ENCODE data around the gene QRICH2. TPM values are rescaled to one million over a fixed set of nuclear protein-coding genes. Genes with fewer than 3 reads are reported as not detected.
"Not testable (repeated sequence)": the region's sequence is repeated elsewhere in the genome, so short reads cannot be mapped to it uniquely, and the experiment has no call there.

The QRICH2 gene
- total RNA-seq, 4 donors from 2014 or later: 2.3 to 3.1 (median 2.7) TPM

- no peak overlapping the region for H3K4me3 ChIP-seq
- peaks cover 63% of the 10 kb centered on the region for H3K36me3 ChIP-seq
- H3K27me3 ChIP-seq: no peaks in the 10 kb centered on the region
- TF ChIP-seq CTCF (IDR thresholded peaks at IDR 0.05) (no peak), EP300 (IDR thresholded peaks at IDR 0.05) (no peak), POLR2A (IDR thresholded peaks at IDR 0.05) (no peak), POLR2AphosphoS5 (IDR thresholded peaks at IDR 0.05) (no peak)
- no peaks in the 10 kb centered on the region for H3K9me3 ChIP-seq
- WGBS: 92% methylated on average over 4 of the region's 4 CpGs
- H3K4me1 ChIP-seq: no peaks in the 10 kb centered on the region
- no peak overlapping the region for H3K27ac ChIP-seq
- no peak for DNase-seq (ENCODE audit: low spot score in 2 of 2)
Measured at GRCh38 chr17:76309461-76309860, 1.4 kb upstream of the QRICH2 start.

DNA sequence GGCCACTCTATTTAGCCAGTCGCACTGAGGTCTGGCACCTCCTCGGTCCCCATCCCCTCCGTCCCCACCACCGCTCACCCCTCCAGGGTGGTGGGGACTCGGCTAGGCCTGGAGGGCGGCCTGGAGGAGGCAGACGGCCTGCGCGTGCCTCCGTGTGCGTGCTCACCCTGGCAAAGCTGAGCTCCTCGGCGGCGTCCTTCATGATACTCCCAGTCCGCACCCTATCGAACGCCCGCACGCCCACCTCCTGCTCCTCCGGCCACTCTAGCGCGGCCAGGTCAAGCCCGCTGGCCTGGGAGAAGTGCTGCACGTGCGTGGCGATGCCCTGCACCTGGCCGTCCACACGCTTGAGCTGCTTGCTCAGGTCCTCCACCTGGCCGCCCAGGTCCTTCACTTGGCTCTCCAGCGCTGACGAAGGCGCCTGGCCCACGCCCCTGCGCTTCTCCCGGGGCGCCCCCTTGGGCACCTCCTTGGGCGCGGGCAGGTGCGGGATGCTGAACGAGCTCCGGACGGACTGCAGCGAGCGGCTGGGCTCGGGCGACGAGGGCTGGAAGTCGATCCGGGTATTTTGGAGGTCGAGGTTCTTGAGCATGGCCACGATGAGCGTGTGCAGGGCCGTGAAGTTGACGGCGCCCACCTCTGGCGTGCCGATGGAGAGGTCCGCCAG lies 644 bp downstream of the QRICH2 start:
- Histone ChIP-seq H3K4me1 (no peaks in the 10 kb centered on the region), H3K27me3 (no peaks in the 10 kb centered on the region), H3K4me3 (no peak overlapping the region), H3K36me3 (peaks cover 43% of the 10 kb centered on the region), H3K27ac (no peak overlapping the region), H3K9me3 (no peaks in the 10 kb centered on the region)
- no peak for DNase-seq (ENCODE audit: low spot score in 2 of 2)
- 98% methylated on average over 28 of the region's 58 CpGs for WGBS
- TF ChIP-seq EP300 (IDR thresholded peaks at IDR 0.05) (no peak), POLR2A (IDR thresholded peaks at IDR 0.05) (no peak)

- not testable (repeated sequence) for H3K27ac ChIP-seq; H3K4me3 ChIP-seq; H3K4me1 ChIP-seq; H3K27me3 ChIP-seq; H3K9me3 ChIP-seq; DNase-seq (ENCODE audit: low spot score in 2 of 2)
- H3K36me3 ChIP-seq: peaks cover 19% of the 10 kb centered on the region
- 78% methylated on average over 3 of the region's 3 CpGs for WGBS
Measured at GRCh38 chr17:76305135-76305454, 3.0 kb downstream of the QRICH2 start.

DNA sequence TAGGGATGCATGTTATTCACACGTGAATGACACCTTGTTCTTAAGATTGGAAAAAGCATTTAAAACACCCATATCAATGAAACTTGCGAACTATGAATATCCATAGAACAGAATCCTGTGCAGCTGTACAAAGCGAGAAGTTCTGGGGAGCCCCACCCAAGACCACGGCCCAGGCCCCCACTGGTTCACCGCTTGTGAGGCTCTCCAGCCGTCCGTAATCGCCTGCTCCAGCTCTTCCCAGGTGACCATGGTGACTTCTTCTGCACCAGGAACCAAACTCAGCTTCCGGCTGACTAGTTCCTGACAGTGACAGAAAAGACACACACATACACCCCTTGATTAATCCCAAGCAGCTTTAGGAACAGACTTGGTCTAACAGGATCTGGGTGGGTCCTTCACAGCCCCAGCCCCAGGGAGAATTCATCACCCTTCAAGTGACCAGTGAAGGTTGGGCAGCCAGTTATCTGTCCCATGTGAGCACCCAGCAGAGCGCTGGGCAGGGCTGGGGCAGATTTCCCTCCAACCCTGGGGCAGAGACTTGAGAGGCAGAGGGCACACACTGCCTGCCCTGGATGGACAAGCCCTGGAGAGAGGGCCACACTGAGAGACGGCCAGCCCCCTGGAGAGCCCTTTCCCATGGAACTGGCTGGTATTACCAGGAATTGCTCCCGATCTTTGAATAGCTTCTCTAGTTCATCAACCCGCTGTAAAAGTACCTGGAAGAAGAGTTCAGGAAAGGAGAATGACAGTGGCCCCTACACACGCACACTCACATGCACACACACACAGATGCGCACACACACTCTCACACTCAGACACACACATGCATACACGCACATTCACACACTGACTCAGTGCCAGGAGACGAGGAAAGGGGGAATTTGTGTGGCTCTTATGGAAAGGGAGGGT lies 3.6 kb downstream of the QRICH2 start:
- Histone ChIP-seq H3K27ac (no peak overlapping the region), H3K4me1 (no peaks in the 10 kb centered on the region), H3K27me3 (no peaks in the 10 kb centered on the region), H3K9me3 (no peaks in the 10 kb centered on the region), H3K4me3 (no peak overlapping the region), H3K36me3 (peaks cover 13% of the 10 kb centered on the region)
- no peak for TF ChIP-seq CTCF (IDR thresholded peaks at IDR 0.05)
- no peak for TF ChIP-seq POLR2AphosphoS5 (IDR thresholded peaks at IDR 0.05)
- TF ChIP-seq EP300 (IDR thresholded peaks at IDR 0.05): no peak
- TF ChIP-seq POLR2A (IDR thresholded peaks at IDR 0.05): no peak
- no peak for DNase-seq (ENCODE audit: low spot score in 2 of 2)
- 89% methylated on average over 17 of the region's 17 CpGs for WGBS

DNA sequence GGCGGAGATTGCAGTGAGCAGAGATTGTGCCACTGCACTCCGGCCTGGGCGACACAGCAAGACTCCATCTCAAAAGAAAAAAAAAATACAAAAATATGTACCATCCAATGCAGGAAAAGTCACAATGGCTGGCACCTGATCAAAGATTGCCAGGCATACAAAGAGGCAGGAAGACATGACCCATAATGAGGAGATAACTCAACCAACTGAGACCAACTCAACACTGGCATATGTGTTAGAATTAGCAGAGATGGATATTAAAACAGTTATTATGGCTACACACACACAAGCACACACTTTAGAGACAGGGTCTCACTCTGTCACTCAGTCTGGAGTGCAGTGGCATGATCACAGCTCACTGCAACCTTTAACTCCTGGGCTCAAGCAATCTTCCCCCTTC lies 10.6 kb downstream of the QRICH2 start:
- Histone ChIP-seq H3K9me3 (no peaks in the 10 kb centered on the region), H3K4me3 (no peak overlapping the region), H3K4me1 (no peaks in the 10 kb centered on the region), H3K27ac (no peak overlapping the region), H3K27me3 (no peaks in the 10 kb centered on the region), H3K36me3 (no peaks in the 10 kb centered on the region)
- no peak for DNase-seq (ENCODE audit: low spot score in 2 of 2)
- 69% methylated on average over 3 of the region's 3 CpGs for WGBS
- TF ChIP-seq EP300 (IDR thresholded peaks at IDR 0.05): no peak
- no peak for TF ChIP-seq CTCF (IDR thresholded peaks at IDR 0.05)
- TF ChIP-seq POLR2A (IDR thresholded peaks at IDR 0.05): no peak
- no peak for TF ChIP-seq POLR2AphosphoS5 (IDR thresholded peaks at IDR 0.05)

DNA sequence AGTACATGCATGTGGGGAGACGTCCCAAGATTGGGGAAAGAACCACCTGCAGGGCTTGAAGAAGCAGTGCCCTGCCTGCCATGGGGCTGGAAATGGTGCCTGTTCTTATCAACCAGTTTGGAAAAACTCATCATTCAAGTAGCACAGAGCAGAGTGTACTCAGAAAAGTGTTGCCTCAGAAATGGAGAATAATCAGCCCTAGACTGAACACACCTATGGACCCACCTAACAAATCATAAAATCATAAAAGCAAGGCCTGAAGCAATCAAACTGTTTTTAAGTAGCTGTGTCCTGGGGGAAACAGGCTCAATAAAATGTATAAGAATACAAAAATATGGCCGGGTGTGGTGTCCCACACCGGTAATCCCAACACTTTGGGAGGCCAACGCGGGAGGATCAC lies 11.2 kb downstream of the QRICH2 start:
- no peak for TF ChIP-seq POLR2AphosphoS5 (IDR thresholded peaks at IDR 0.05)
- TF ChIP-seq CTCF (IDR thresholded peaks at IDR 0.05): no peak
- no peak overlapping the region for H3K4me3 ChIP-seq
- H3K9me3 ChIP-seq: no peaks in the 10 kb centered on the region
- no peak overlapping the region for H3K27ac ChIP-seq
- WGBS: 96% methylated on average over 5 of the region's 5 CpGs
- no peaks in the 10 kb centered on the region for H3K4me1 ChIP-seq
- no peaks in the 10 kb centered on the region for H3K36me3 ChIP-seq
- DNase-seq (ENCODE audit: low spot score in 2 of 2): no peak
- no peaks in the 10 kb centered on the region for H3K27me3 ChIP-seq
